Keratinocyte (primary cell): ENCODE data around the gene CNKSR2. TPM values are rescaled to one million over a fixed set of nuclear protein-coding genes. Genes with fewer than 3 reads are reported as not detected.

ENCODE experiments used
- DNase-seq: peaks from one replicate; pipeline ENCODE4 v3.0.0-alpha.2; 2011; ENCODE audit warnings: low read depth, missing footprints, low spot score
- FAIRE-seq: peaks from 2 replicates; lab custom pipeline; 2011; peaks lifted over from hg19 to GRCh38; lab: Jason Lieb, UNC
- H2AFZ ChIP-seq: 2 replicates; pipeline ENCODE4 v1.6.0; 2012; ENCODE audit warnings: low read length, control low read depth, inconsistent platforms; ENCODE audit not compliant: control insufficient read depth
- H3K27ac ChIP-seq: 2 replicates; pipeline ENCODE4 v1.5.1; 2011; ENCODE audit warnings: low read length; ENCODE audit not compliant: control insufficient read depth, insufficient read depth
- H3K27me3 ChIP-seq: 3 replicates; pipeline ENCODE4 v1.6.0; 2011; ENCODE audit warnings: low read length; ENCODE audit not compliant: control insufficient read depth, insufficient read depth; ENCODE audit errors: extremely low read depth
- H3K36me3 ChIP-seq, 2 experiments: 2 replicates in 1 of 2; 3 replicates in 1 of 2; pipeline ENCODE4 v1.5.1; 2011; ENCODE audit warnings: low read length in 2 of 2, mild to moderate bottlenecking in 1 of 2; ENCODE audit not compliant: control insufficient read depth in 2 of 2, insufficient read depth in 2 of 2; ENCODE audit errors: extremely low read depth in 1 of 2
- H3K4me1 ChIP-seq: 3 replicates; pipeline ENCODE4 v1.5.1; 2011; ENCODE audit warnings: low read length; ENCODE audit not compliant: control insufficient read depth, insufficient read depth; ENCODE audit errors: extremely low read depth
- H3K4me2 ChIP-seq: 3 replicates; pipeline ENCODE4 v1.6.0; 2011; ENCODE audit warnings: low read depth, low read length; ENCODE audit not compliant: control insufficient read depth, insufficient read depth; ENCODE audit errors: extremely low read depth
- H3K4me3 ChIP-seq, 3 experiments: fragments of 200-600 bp in 1 of 3; sonication (generic) in 1 of 3; 2 replicates in 2 of 3; 3 replicates in 1 of 3; pipeline ENCODE4 v1.5.1; 2011 to 2016; ENCODE audit warnings: low read length in 3 of 3, mild to moderate bottlenecking in 3 of 3, control low read depth in 2 of 3, inconsistent platforms in 1 of 3, low read depth in 1 of 3, mixed read lengths in 1 of 3, mixed run types in 1 of 3, moderate library complexity in 1 of 3; ENCODE audit not compliant: control insufficient read depth in 2 of 3, insufficient read depth in 2 of 3; ENCODE audit errors: extremely low read depth in 1 of 3
- H3K79me2 ChIP-seq: 2 replicates; pipeline ENCODE4 v1.6.0; 2012; ENCODE audit warnings: low read length; ENCODE audit not compliant: control insufficient read depth, insufficient read depth
- H3K9ac ChIP-seq: 3 replicates; pipeline ENCODE4 v1.6.0; 2011; ENCODE audit warnings: low read length; ENCODE audit not compliant: control insufficient read depth, insufficient read depth; ENCODE audit errors: extremely low read depth
- H3K9me1 ChIP-seq: 3 replicates; pipeline ENCODE4 v1.6.0; 2011; ENCODE audit warnings: low read length; ENCODE audit not compliant: control insufficient read depth, insufficient read depth; ENCODE audit errors: extremely low read depth
- H3K9me3 ChIP-seq: 2 replicates; pipeline ENCODE4 v1.5.1; 2012; ENCODE audit warnings: low read depth, low read length; ENCODE audit not compliant: control insufficient read depth
- H4K20me1 ChIP-seq: 3 replicates; pipeline ENCODE4 v1.6.0; 2011; ENCODE audit warnings: low read length; ENCODE audit not compliant: control insufficient read depth, insufficient read depth; ENCODE audit errors: extremely low read depth
- EZH2 ChIP-seq: IDR thresholded peaks from one replicate; pipeline ENCODE4 v1.6.1; 2012; ENCODE audit warnings: inconsistent platforms, mild to moderate bottlenecking, low read length, moderate library complexity
- dilution Hi-C: fragments of 300-500 bp; cut with MboI; formaldehyde crosslinking; loops from one replicate; pipeline ENCODE4 v1.7.0; 2020; ENCODE audit warnings: low sequenced_read_pairs; ENCODE audit not compliant: extremely low pct_ligation_motif_present
- polyA plus RNA-seq, 5 experiments: library from polyadenylated mRNA; depleted of rRNA in 3 of 5; stranded (reverse) in 3 of 5; stranded (forward) in 1 of 5; unstranded in 1 of 5; fragments of >200 nt; gene quantifications; 1 replicate in 1 of 5; 2 replicates in 3 of 5; 3 replicates in 1 of 5; pipeline versions ENCODE4 v1.2.1 to v1.2.3, GENCODE V29; 2011 to 2012; ENCODE audit warnings: missing spikeins in 2 of 5, low read depth in 1 of 5, low replicate concordance in 1 of 5
- TF ChIP-seq, protein P1 (sequence below), 3 experiments: IDR thresholded peaks in 1 of 3; conservative IDR thresholded peaks in 1 of 3; optimal IDR thresholded peaks in 1 of 3; 2 replicates in 2 of 3; 3 replicates in 1 of 3; pipeline versions ENCODE3 to v1.5.1; 2011; ENCODE audit warnings: low read length in 3 of 3, mild to moderate bottlenecking in 3 of 3, moderate library complexity in 2 of 3, control low read depth in 1 of 3, inconsistent platforms in 1 of 3; ENCODE audit not compliant: insufficient read depth in 2 of 3; ENCODE audit errors: extremely low read depth in 1 of 3

CNKSR2 gene
- polyA plus RNA-seq, 1 donor (not counting 4 experiments of a cell fraction or from before 2014, with no cell fraction given): 0.63 TPM

DNA sequence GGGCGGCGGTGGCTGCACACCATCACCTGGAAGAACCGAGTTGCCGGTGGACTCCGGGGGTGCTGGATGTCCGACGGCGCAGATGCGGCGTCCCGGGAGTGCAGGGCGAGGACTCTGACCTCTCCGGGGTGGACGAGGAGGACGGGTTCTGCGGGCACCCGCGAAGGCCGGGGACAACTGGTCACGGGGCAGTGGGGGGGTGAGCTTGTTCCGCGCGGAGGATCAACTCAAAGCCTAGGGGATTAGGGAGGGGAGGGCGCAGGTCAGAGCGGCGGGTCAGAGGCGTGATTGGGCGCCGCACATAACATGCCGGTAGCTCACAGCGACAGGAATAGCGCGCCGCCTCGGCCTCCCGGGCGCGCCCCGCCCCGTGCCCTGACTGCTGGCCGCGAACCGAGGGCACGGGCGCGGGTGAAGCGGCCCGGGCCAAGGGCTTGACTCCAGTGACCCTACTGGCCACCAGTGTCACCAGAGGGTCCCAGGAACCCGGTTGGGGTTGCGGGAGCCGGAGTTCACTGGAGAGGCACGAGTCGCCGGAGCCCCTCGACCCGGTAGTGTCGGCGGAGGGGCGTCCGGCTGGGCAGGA lies 284.0 kb downstream of the CNKSR2 start, which contains the start of gene KLHL34:
TSS of gene KLHL34 (minus strand) at position 179 of the 586 bp plus-strand sequence. CDS start 542 bp downstream, outside the sequence.
- H3K4me2 ChIP-seq: peak within 1 kb of the TSS; percentile 41
- DNase-seq: no peak
- TF ChIP-seq EZH2: no peak
- TF ChIP-seq, protein P1, sequence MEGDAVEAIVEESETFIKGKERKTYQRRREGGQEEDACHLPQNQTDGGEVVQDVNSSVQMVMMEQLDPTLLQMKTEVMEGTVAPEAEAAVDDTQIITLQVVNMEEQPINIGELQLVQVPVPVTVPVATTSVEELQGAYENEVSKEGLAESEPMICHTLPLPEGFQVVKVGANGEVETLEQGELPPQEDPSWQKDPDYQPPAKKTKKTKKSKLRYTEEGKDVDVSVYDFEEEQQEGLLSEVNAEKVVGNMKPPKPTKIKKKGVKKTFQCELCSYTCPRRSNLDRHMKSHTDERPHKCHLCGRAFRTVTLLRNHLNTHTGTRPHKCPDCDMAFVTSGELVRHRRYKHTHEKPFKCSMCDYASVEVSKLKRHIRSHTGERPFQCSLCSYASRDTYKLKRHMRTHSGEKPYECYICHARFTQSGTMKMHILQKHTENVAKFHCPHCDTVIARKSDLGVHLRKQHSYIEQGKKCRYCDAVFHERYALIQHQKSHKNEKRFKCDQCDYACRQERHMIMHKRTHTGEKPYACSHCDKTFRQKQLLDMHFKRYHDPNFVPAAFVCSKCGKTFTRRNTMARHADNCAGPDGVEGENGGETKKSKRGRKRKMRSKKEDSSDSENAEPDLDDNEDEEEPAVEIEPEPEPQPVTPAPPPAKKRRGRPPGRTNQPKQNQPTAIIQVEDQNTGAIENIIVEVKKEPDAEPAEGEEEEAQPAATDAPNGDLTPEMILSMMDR (optimal IDR thresholded peaks at IDR 0.05 in 1 of 3, IDR thresholded peaks at IDR 0.05 in 1 of 3, conservative IDR thresholded peaks at IDR 0.05 in 1 of 3; ENCODE audit: extremely low read depth in 1 of 3, insufficient read depth in 2 of 3, low read length in 3 of 3): no peak
- peak within 1 kb of the TSS in 1 of 3 experiments; percentile 34 for H3K4me3 ChIP-seq
- no peaks in the 10 kb centered on the region for H3K9me1 ChIP-seq
- no peaks in the 10 kb centered on the region for H3K27me3 ChIP-seq
- peaks cover 3% of the 10 kb centered on the region for H3K4me1 ChIP-seq
- H3K27ac ChIP-seq: no peak within 1 kb of the TSS
- dilution Hi-C loops: no loop called here
- H3K79me2 ChIP-seq: no peaks in the 10 kb centered on the region
- no peaks in the 10 kb centered on the region for H4K20me1 ChIP-seq
- no peak for FAIRE-seq
- H3K36me3 ChIP-seq: no peaks in the 10 kb centered on the region
- H3K9ac ChIP-seq: no peak within 1 kb of the TSS
- peak within 1 kb of the TSS; percentile 40 for H2AFZ ChIP-seq
- H3K9me3 ChIP-seq: peaks cover 2% of the 10 kb centered on the region

DNA sequence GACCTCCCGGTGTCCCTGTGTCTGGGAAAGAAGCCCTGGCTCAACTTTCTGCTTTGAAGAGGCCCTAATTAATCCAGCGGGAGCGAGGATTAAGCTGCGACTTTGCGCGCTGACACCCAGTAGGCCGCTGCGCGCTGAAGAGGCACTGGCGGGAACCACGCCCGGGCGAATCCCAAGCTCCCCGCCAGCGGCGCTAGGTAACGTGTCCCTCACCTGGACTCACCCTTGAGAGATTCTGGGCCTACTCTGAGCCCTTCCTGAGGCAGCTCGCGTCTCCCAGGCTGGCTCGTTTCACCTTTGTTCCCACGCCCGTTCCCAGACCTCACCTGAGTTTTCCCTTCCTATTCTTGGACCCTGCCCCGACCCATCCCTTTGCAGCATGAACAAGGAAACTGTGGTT lies 284.5 kb downstream of the CNKSR2 start:
- Histone ChIP-seq H3K27me3 (no peaks in the 10 kb centered on the region), H2AFZ (peak overlapping the region; percentile 40), H3K4me2 (peak overlapping the region; percentile 41), H3K9me3 (peaks cover 2% of the 10 kb centered on the region), H3K27ac (no peak overlapping the region), H3K4me3 (peak overlapping the region in 1 of 3 experiments; percentile 20), H4K20me1 (no peaks in the 10 kb centered on the region), H3K4me1 (peaks cover 3% of the 10 kb centered on the region), H3K36me3 (no peaks in the 10 kb centered on the region), H3K79me2 (no peaks in the 10 kb centered on the region), H3K9me1 (no peaks in the 10 kb centered on the region), H3K9ac (no peak overlapping the region)
- no peak for FAIRE-seq
- dilution Hi-C loops: no loop called here
- TF ChIP-seq EZH2: no peak
- TF ChIP-seq, protein P1 (optimal IDR thresholded peaks at IDR 0.05 in 1 of 3, IDR thresholded peaks at IDR 0.05 in 1 of 3, conservative IDR thresholded peaks at IDR 0.05 in 1 of 3; ENCODE audit: extremely low read depth in 1 of 3, insufficient read depth in 2 of 3, low read length in 3 of 3): no peak
- no peak for DNase-seq
